Esophagus (tissue), 2 donors: ENCODE data around the gene SERPINA6. TPM values are rescaled to one million over a fixed set of nuclear protein-coding genes. Genes with fewer than 3 reads are reported as not detected.
"Not testable (repeated sequence)": the region's sequence is repeated elsewhere in the genome, so short reads cannot be mapped to it uniquely, and the experiment has no call there.

ENCODE experiments used
- H3K27ac ChIP-seq, 2 donors: one replicate each; pipeline ENCODE4 v1.5.1; 2013; ENCODE audit warnings: low read depth in 2 of 2, mild to moderate bottlenecking in 2 of 2, inconsistent platforms in 1 of 2, low read length in 1 of 2, moderate library complexity in 1 of 2
- H3K27me3 ChIP-seq, 2 donors: one replicate each; pipeline ENCODE4 v1.6.1; 2013; ENCODE audit warnings: low read length in 2 of 2, control low read depth in 1 of 2, mild to moderate bottlenecking in 1 of 2; ENCODE audit not compliant: insufficient read depth in 2 of 2, control insufficient read depth in 1 of 2
- H3K36me3 ChIP-seq, 2 donors: one replicate each; pipeline ENCODE4 v1.6.1; 2013; ENCODE audit warnings: low read length in 1 of 2; ENCODE audit not compliant: control insufficient read depth in 2 of 2, insufficient read depth in 2 of 2
- H3K4me1 ChIP-seq, 2 donors: one replicate each; pipeline ENCODE4 v1.6.1; 2013; ENCODE audit warnings: low read length in 1 of 2; ENCODE audit not compliant: control insufficient read depth in 2 of 2, insufficient read depth in 2 of 2
- H3K4me3 ChIP-seq, 2 donors: one replicate each; pipeline ENCODE4 v1.5.1; 2013; ENCODE audit warnings: low read length in 2 of 2, mild to moderate bottlenecking in 2 of 2, low read depth in 1 of 2, moderate library complexity in 1 of 2
- H3K9me3 ChIP-seq, 2 donors: one replicate each; pipeline ENCODE4 v1.6.1; 2013; ENCODE audit warnings: mild to moderate bottlenecking in 2 of 2, low read depth in 1 of 2, low read length in 1 of 2, moderate library complexity in 1 of 2; ENCODE audit not compliant: control insufficient read depth in 2 of 2, insufficient read depth in 1 of 2
- whole genome bisulfite sequencing, 2 donors: extraction: QIAGEN DNeasy Blood & Tissue Kit; methylation state at CpG; one replicate each; pipeline ENCODE4 v1.1.7; 2013; 5-methylcytosine and 5-hydroxymethylcytosine counted together
- polyA plus RNA-seq, 2 donors: library from polyadenylated mRNA; stranded (reverse); fragments of 200-250 nt; gene quantifications; one replicate each; pipeline ENCODE4 v1.2.3, GENCODE V29; 2013
- donor health status: healthy with polysubstance abuse.
- donor health status: Bipolar disorder and iron deficiency.

The SERPINA6 gene
- polyA plus RNA-seq, 2 donors, result 0.04 TPM; not detected in 1

DNA sequence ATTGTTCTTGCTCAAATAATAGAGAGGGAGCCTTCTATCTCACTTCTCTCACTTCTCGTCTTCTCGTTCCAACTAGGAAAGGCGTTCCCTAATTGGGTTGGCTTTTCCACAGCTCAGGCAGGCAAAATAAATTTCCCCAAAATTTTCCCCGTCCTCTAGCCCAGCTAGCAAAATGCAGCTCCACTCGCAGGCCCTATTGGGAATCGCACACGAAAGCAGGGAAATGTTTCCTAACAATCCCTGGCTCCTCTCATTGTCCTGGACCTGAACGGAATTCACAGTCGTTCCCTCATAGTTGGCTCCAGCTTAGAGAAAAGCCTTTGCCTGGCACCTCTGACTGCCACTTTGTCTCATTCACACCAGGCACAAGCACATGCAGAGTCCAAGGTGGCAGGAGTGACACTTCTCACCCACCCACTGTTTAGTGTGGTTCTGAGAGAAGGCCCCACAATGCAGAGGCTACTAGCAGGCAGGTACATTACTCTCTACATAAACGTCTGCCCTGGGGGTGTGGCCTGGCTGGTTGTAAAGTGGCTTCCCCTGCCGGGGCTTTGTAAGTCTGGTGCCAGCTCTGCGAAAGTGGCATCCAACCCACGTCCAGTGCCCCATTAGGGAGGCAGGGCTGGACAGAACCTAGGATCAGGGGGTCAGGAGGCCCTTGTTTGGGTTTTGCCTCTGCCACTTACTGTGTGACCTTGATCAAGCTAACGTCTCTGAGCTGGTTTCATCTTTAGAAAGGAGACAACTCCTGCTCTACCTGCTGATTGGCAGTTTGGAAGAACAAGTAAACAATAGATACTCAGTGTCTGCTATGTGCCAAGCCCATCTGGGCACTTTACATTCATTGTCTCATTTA lies 34.3 kb downstream of the SERPINA6 start:
- Histone ChIP-seq H3K36me3 (no peaks in the 10 kb centered on the region), H3K9me3 (peaks cover 0 to 2% of the 10 kb centered on the region in 2 donors), H3K4me1 (peaks cover 2 to 10% of the 10 kb centered on the region in 2 donors), H3K27me3 (no peaks in the 10 kb centered on the region), H3K4me3 (no peak overlapping the region), H3K27ac (no peak overlapping the region)
- 59 to 65% methylated on average over 14 of the region's 14 CpGs for WGBS, 2 donors

DNA sequence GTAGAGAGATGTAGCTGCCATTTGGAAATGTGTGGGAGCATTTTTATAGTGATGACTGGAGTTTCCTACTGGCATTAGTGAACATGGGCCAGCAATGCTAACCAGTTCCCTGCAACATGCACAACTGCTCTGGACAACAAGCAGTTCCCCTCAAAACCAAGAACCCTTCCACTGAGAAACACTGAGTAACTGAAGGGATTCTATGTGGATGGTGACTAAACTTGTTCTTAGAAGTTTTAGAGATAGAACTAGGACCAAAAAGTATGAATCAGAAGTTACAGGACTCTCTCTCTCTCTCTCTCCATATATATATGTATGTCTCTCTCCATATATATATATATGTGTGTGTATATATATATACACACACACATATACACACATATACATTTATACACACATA lies 38.0 kb downstream of the SERPINA6 start:
- peaks cover 2 to 8% of the 10 kb centered on the region in 2 donors for H3K4me1 ChIP-seq
- H3K9me3 ChIP-seq, result peaks cover 0 to 1% of the 10 kb centered on the region in 2 donors
- no peaks in the 10 kb centered on the region for H3K36me3 ChIP-seq
- no peak overlapping the region for H3K27ac ChIP-seq
- no peaks in the 10 kb centered on the region for H3K27me3 ChIP-seq
- H3K4me3 ChIP-seq, result no peak overlapping the region

- Histone ChIP-seq H3K27me3 (no peaks in the 10 kb centered on the region), H3K9me3 (no peaks in the 10 kb centered on the region), H3K36me3 (no peaks in the 10 kb centered on the region), H3K4me3 (no peak overlapping the region), H3K27ac (no peak overlapping the region), H3K4me1 (peaks cover 2 to 5% of the 10 kb centered on the region in 2 donors)
- 69 to 78% methylated on average over 2 of the region's 2 CpGs for WGBS, 2 donors
Observed at GRCh38 chr14:94284221-94284620, 38.9 kb downstream of the SERPINA6 start.

DNA sequence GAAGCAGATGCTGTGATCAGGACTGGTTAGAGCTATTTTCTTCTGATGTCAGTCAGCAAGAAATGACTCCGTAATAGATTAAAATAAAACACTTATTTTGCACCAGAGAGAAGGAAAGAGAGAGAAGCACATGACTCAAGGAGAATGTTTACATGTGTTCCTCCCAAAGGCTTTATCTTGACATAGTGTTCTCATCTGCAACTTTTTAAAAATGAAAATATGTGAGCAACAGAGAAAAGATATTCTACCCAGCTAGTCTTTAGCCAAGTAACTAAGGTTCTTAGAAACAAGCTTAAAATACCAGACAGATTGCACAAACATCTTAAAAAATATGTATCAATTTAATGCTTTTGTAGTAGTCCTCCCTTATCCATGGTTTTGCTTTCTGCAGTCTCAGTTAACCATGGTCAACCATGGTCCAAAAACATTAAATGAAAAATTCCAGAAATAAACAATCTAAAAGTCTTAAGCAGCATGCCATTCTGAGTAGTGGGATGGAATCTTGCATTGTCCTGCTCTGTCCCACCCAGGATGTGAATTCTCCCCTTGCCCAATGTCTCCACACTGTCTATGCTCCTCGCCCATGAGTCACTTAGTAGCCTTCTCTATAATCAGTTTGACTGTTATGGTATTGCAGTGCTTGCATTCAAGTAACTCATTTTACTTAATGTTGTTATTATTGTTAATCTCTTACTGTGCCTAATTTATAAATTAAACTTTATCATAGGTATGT lies 40.0 kb downstream of the SERPINA6 start:
- 76 to 79% methylated on average over 2 of the region's 2 CpGs for WGBS, 2 donors
- Histone ChIP-seq H3K4me1 (no peaks in the 10 kb centered on the region), H3K36me3 (no peaks in the 10 kb centered on the region)

GRCh38 chr14:94278731-94279130 lies 44.4 kb downstream of the SERPINA6 start:
- no peaks in the 10 kb centered on the region for H3K4me1 ChIP-seq
- no peaks in the 10 kb centered on the region for H3K36me3 ChIP-seq
- H3K27me3 ChIP-seq, result no peaks in the 10 kb centered on the region
- H3K9me3 ChIP-seq, result no peaks in the 10 kb centered on the region
- 72 to 73% methylated on average over 2 of the region's 2 CpGs for WGBS, 2 donors
- H3K27ac ChIP-seq, result no peak overlapping the region
- H3K4me3 ChIP-seq, result no peak overlapping the region

More for the DNA sequence above, 40.0 kb downstream of the SERPINA6 start:
- H3K4me3 ChIP-seq, result no peak overlapping the region
- no peak overlapping the region for H3K27ac ChIP-seq
- H3K9me3 ChIP-seq, result no peaks in the 10 kb centered on the region
- no peaks in the 10 kb centered on the region for H3K27me3 ChIP-seq

DNA sequence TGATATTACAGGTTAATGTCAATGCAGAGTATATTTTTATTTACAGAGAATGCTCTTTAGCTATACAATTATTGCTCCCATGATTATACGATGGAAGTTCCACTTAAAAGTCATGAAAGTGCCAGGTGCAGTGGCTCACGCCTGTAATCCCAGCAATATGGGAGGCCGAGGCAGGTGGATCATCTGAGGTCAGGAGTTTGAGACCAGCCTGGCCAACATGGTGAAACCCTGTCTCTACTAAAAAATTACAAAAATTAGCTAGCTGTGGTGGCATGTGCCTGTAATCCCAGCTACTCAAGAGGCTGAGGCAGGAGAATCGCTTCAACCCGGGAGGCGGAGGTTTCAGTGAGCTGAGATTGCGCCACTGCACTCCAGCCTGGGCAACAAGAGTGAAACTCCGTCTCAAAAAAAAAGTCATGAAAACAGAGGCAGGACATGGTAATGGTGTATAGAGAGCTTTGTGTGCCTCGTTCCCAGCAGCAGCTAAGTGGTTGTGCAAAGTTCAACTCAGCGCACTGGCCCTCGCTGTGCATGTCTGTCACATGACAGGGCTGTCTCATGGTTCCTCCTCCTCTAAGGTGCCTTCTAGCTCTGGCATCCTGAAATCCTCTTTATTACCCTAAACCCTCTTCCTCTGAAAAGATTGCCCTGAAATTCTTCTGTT lies 46.1 kb downstream of the SERPINA6 start:
- H3K27me3 ChIP-seq, H3K27ac ChIP-seq, H3K36me3 ChIP-seq, H3K4me3 ChIP-seq, H3K9me3 ChIP-seq, H3K4me1 ChIP-seq: not testable (repeated sequence)
- 79 to 89% methylated on average over 11 of the region's 11 CpGs for WGBS, 2 donors

- H3K27me3 ChIP-seq, result no peaks in the 10 kb centered on the region
- no peak overlapping the region for H3K27ac ChIP-seq
- no peaks in the 10 kb centered on the region for H3K36me3 ChIP-seq
- no peaks in the 10 kb centered on the region for H3K4me1 ChIP-seq
- 71 to 78% methylated on average over 10 of the region's 10 CpGs for WGBS, 2 donors
- no peak overlapping the region for H3K4me3 ChIP-seq
- no peaks in the 10 kb centered on the region for H3K9me3 ChIP-seq
Observed at GRCh38 chr14:94269156-94269555, 54.0 kb downstream of the SERPINA6 start.

DNA sequence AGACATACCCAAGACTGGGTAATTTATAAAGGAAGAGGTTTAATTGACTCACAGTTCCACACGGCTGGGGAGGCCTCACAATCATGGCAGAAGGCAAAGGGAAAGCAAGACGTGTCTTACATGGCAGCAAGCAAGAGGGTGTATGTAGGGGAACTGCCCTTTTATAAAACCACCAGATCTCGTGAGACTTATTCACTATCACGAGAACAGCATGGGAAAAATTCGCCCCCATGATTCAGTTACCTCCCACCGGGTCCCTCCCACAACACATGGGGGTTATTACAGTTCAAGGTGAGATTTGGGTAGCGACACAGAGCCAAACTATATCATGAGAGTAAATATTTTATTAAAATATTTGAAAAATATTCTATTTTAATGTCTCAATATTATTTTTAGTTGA lies 54.6 kb downstream of the SERPINA6 start:
- not testable (repeated sequence) for H3K36me3 ChIP-seq, H3K4me1 ChIP-seq, H3K27me3 ChIP-seq, H3K4me3 ChIP-seq, H3K9me3 ChIP-seq, H3K27ac ChIP-seq
- 82 to 83% methylated on average over 7 of the region's 7 CpGs for WGBS, 2 donors

- H3K4me3 ChIP-seq, result no peak overlapping the region
- no peaks in the 10 kb centered on the region for H3K27me3 ChIP-seq
- H3K4me1 ChIP-seq, result no peaks in the 10 kb centered on the region
- H3K9me3 ChIP-seq, result no peaks in the 10 kb centered on the region
- WGBS, 2 donors, result 87 to 96% methylated on average over 1 of the region's 1 CpG
- no peak overlapping the region for H3K27ac ChIP-seq
- no peaks in the 10 kb centered on the region for H3K36me3 ChIP-seq
Observed at GRCh38 chr14:94267352-94267751, 55.8 kb downstream of the SERPINA6 start.
